ENCODE results near the gene GNG7. TPM values are rescaled to one million over a fixed set of nuclear protein-coding genes. Genes with fewer than 3 reads are reported as not detected.

GNG7 gene
- total and polyA plus RNA-seq, 2 donors (not counting 3 experiments of a cell fraction or from before 2014, with no cell fraction given), result 0.29 to 0.84 TPM

- H3K9ac ChIP-seq (replicated peaks; ENCODE audit: extremely low read depth, insufficient read depth, low read length), result no peak overlapping the region
- no peak for TF ChIP-seq GATA2 (IDR thresholded peaks at IDR 0.05; ENCODE audit: insufficient read depth, insufficient read length, low read depth, low read length)
- no peak for TF ChIP-seq EZH2 (IDR thresholded peaks at IDR 0.05; ENCODE audit: borderline replicate concordance, low read depth, low read length, severe bottlenecking)
- TF ChIP-seq MYC (IDR thresholded peaks at IDR 0.05; ENCODE audit: low read depth, low read length), result no peak
- no peak for TF ChIP-seq POLR2AphosphoS5 (IDR thresholded peaks at IDR 0.05; ENCODE audit: insufficient read depth, low read depth, low read length)
- ChIA-PET POLR2A (no interaction called here), CTCF (interaction anchor here (1.1 kb wide), 1 partner anchor 29 kb away, joined by 3 read pairs; no protein-coding TSS in a partner anchor)
- no peaks in the 10 kb centered on the region for H3K4me1 ChIP-seq (ENCODE audit: control insufficient read depth, extremely low read depth, insufficient read depth, low read length)
- H2AFZ ChIP-seq (ENCODE audit: low read depth, low read length), result no peak overlapping the region
- no peak overlapping the region for H3K4me3 ChIP-seq (replicated peaks in 1 of 3; ENCODE audit: insufficient read depth in 1 of 3, low read depth in 1 of 3, low read length in 3 of 3)
- H3K9me1 ChIP-seq (replicated peaks; ENCODE audit: control insufficient read depth, extremely low read depth, insufficient read depth, low read length), result no peaks in the 10 kb centered on the region
- no peak overlapping the region for H3K27ac ChIP-seq (ENCODE audit: insufficient read depth, low read depth, low read length)
- DNase-seq (ENCODE audit: low read depth, low spot score) (no peak), FAIRE-seq (no peak)
- no peak overlapping the region for H3K4me2 ChIP-seq (ENCODE audit: insufficient read depth, low read length)
- no peaks in the 10 kb centered on the region for H4K20me1 ChIP-seq (replicated peaks; ENCODE audit: control insufficient read depth, extremely low read depth, insufficient read depth, low read length)
- peaks cover 0 to 3% of the 10 kb centered on the region in 2 experiments for H3K27me3 ChIP-seq (ENCODE audit: control insufficient read depth in 2 of 2, insufficient read depth in 2 of 2, low read length in 2 of 2)
- dilution Hi-C loops (cut with MboI; ENCODE audit: extremely low pct_ligation_motif_present, low sequenced_read_pairs), result no loop called here
- no TSS peak for BruUV-seq (replicated peaks)
- intact Hi-C loops (cut with micrococcal nuclease), result no loop called here
- no peaks in the 10 kb centered on the region for H3K79me2 ChIP-seq (ENCODE audit: control insufficient read depth, insufficient read depth, low read length)
- H3K36me3 ChIP-seq (ENCODE audit: control insufficient read depth in 2 of 2, extremely low read depth in 1 of 2, insufficient read depth in 2 of 2, low read length in 2 of 2), result no peaks in the 10 kb centered on the region
- no peaks in the 10 kb centered on the region for H3K9me3 ChIP-seq (replicated peaks; ENCODE audit: control insufficient read depth, insufficient read depth, low read length)
Measured at GRCh38 chr19:2640563-2641331, 61.7 kb downstream of the GNG7 start.

- Histone ChIP-seq H3K27ac (ENCODE audit: insufficient read depth, low read depth, low read length) (no peak overlapping the region), H3K79me2 (ENCODE audit: control insufficient read depth, insufficient read depth, low read length) (no peaks in the 10 kb centered on the region), H3K36me3 (ENCODE audit: control insufficient read depth in 2 of 2, extremely low read depth in 1 of 2, insufficient read depth in 2 of 2, low read length in 2 of 2) (no peaks in the 10 kb centered on the region), H3K9ac (replicated peaks; ENCODE audit: extremely low read depth, insufficient read depth, low read length) (no peak overlapping the region), H3K4me1 (ENCODE audit: control insufficient read depth, extremely low read depth, insufficient read depth, low read length) (no peaks in the 10 kb centered on the region), H2AFZ (ENCODE audit: low read depth, low read length) (no peak overlapping the region), H3K9me1 (replicated peaks; ENCODE audit: control insufficient read depth, extremely low read depth, insufficient read depth, low read length) (no peaks in the 10 kb centered on the region), H3K27me3 (ENCODE audit: control insufficient read depth in 2 of 2, insufficient read depth in 2 of 2, low read length in 2 of 2) (peaks cover 0 to 3% of the 10 kb centered on the region in 2 experiments), H3K4me2 (ENCODE audit: insufficient read depth, low read length) (no peak overlapping the region), H3K9me3 (replicated peaks; ENCODE audit: control insufficient read depth, insufficient read depth, low read length) (no peaks in the 10 kb centered on the region), H3K4me3 (replicated peaks in 1 of 3; ENCODE audit: insufficient read depth in 1 of 3, low read depth in 1 of 3, low read length in 3 of 3) (no peak overlapping the region), H4K20me1 (replicated peaks; ENCODE audit: control insufficient read depth, extremely low read depth, insufficient read depth, low read length) (no peaks in the 10 kb centered on the region)
- FAIRE-seq (no peak), DNase-seq (ENCODE audit: low read depth, low spot score) (no peak)
- dilution Hi-C loops (cut with MboI; ENCODE audit: extremely low pct_ligation_motif_present, low sequenced_read_pairs), result no loop called here
- no TSS peak for BruUV-seq (replicated peaks)
- TF ChIP-seq FOS (IDR thresholded peaks at IDR 0.05; ENCODE audit: borderline replicate concordance, insufficient read depth, low read length), result no peak
- CTCF ChIA-PET, result interaction anchor here (1.1 kb wide), 1 partner anchor 29 kb away, joined by 3 read pairs; no protein-coding TSS in a partner anchor
- POLR2A ChIA-PET, result no interaction called here
- intact Hi-C loops (cut with micrococcal nuclease), result no loop called here
Measured at GRCh38 chr19:2639999-2640398, 62.5 kb downstream of the GNG7 start.

All from endothelial cell of umbilical vein (primary cell).